ENCODE data around the gene THAP2.

The THAP2 gene

GRCh38 chr12:71646512-71646911, 17.6 kb upstream of the THAP2 start:
- no peak overlapping the region for H3K4me3 ChIP-seq (ENCODE audit: control insufficient read depth, low read depth, low read length)
- DNase-seq (ENCODE audit: low read depth) = no peak
- no peak for TF ChIP-seq CTCF (IDR thresholded peaks at IDR 0.05; ENCODE audit: control insufficient read depth, insufficient read depth, low read depth, low read length, missing control alignments)

GRCh38 chr12:71648537-71648936, 15.6 kb upstream of the THAP2 start:
- no peak for DNase-seq (ENCODE audit: low read depth)
- no peak overlapping the region for H3K4me3 ChIP-seq (ENCODE audit: control insufficient read depth, low read depth, low read length)
- no peak for TF ChIP-seq CTCF (IDR thresholded peaks at IDR 0.05; ENCODE audit: control insufficient read depth, insufficient read depth, low read depth, low read length, missing control alignments)

GRCh38 chr12:71649401-71649800, 14.7 kb upstream of the THAP2 start:
- H3K4me3 ChIP-seq (ENCODE audit: control insufficient read depth, low read depth, low read length) = no peak overlapping the region
- DNase-seq (ENCODE audit: low read depth) = no peak
- no peak for TF ChIP-seq CTCF (IDR thresholded peaks at IDR 0.05; ENCODE audit: control insufficient read depth, insufficient read depth, low read depth, low read length, missing control alignments)

GRCh38 chr12:71652656-71653055, 11.4 kb upstream of the THAP2 start:
- no peak for DNase-seq (ENCODE audit: low read depth)
- no peak for TF ChIP-seq CTCF (IDR thresholded peaks at IDR 0.05; ENCODE audit: control insufficient read depth, insufficient read depth, low read depth, low read length, missing control alignments)
- H3K4me3 ChIP-seq (ENCODE audit: control insufficient read depth, low read depth, low read length) = no peak overlapping the region

- no peak overlapping the region for H3K4me3 ChIP-seq (ENCODE audit: control insufficient read depth, low read depth, low read length)
- no peak for TF ChIP-seq CTCF (IDR thresholded peaks at IDR 0.05; ENCODE audit: control insufficient read depth, insufficient read depth, low read depth, low read length, missing control alignments)
- no peak for DNase-seq (ENCODE audit: low read depth)
Measured at GRCh38 chr12:71653137-71653536, 11.0 kb upstream of the THAP2 start.

- DNase-seq (ENCODE audit: low read depth) = no peak
- no peak overlapping the region for H3K4me3 ChIP-seq (ENCODE audit: control insufficient read depth, low read depth, low read length)
- no peak for TF ChIP-seq CTCF (IDR thresholded peaks at IDR 0.05; ENCODE audit: control insufficient read depth, insufficient read depth, low read depth, low read length, missing control alignments)
Measured at GRCh38 chr12:71654200-71654599, 9.9 kb upstream of the THAP2 start.

GRCh38 chr12:71655495-71655894, 8.6 kb upstream of the THAP2 start:
- TF ChIP-seq CTCF (IDR thresholded peaks at IDR 0.05; ENCODE audit: control insufficient read depth, insufficient read depth, low read depth, low read length, missing control alignments) = no peak
- H3K4me3 ChIP-seq (ENCODE audit: control insufficient read depth, low read depth, low read length) = no peak overlapping the region
- DNase-seq (ENCODE audit: low read depth) = no peak

Data from AG09309 (cell line).